Gastrocnemius medialis (tissue), 4 donors: ENCODE measurements around the gene LDLRAD3. TPM values are rescaled to one million over a fixed set of nuclear protein-coding genes. Genes with fewer than 3 reads are reported as not detected.

ENCODE experiments used
- ATAC-seq, 2 donors: fragments of 150-250 bp; one replicate each; pipeline ENCODE4 v1.9.1; 2016
- DNase-seq, 2 donors: peaks; one replicate each; pipeline ENCODE4 v3.0.0-alpha.2; 2019
- H3K27ac ChIP-seq, 4 donors: fragments of 200-600 bp; sonication (generic); 1 replicate in 1 of 4; 2 replicates in 3 of 4; pipeline ENCODE4 v1.5.1; 2016 to 2018; ENCODE audit warnings: mild to moderate bottlenecking in 2 of 4, moderate library complexity in 1 of 4
- H3K27me3 ChIP-seq, 3 donors: fragments of 200-600 bp; sonication (generic) in 2 of 3; 1 replicate in 1 of 3; 2 replicates in 2 of 3; pipeline versions ENCODE4 v1.5.1 to v1.6.0; 2016 to 2019; ENCODE audit warnings: mild to moderate bottlenecking in 1 of 3, moderate library complexity in 1 of 3
- H3K36me3 ChIP-seq, 2 donors: fragments of 200-600 bp; sonication (generic) in 1 of 2; one replicate each; pipeline ENCODE4 v1.5.1; 2017 to 2018
- H3K4me1 ChIP-seq, 2 donors: fragments of 200-600 bp; sonication (generic) in 1 of 2; one replicate each; pipeline ENCODE4 v1.5.1; 2016 to 2017; ENCODE audit warnings: mild to moderate bottlenecking in 2 of 2
- H3K4me3 ChIP-seq, 4 donors: fragments of 200-600 bp; sonication (generic) in 3 of 4; 1 replicate in 1 of 4; 2 replicates in 3 of 4; pipeline ENCODE4 v1.5.1; 2016 to 2019; ENCODE audit warnings: mild to moderate bottlenecking in 2 of 4
- H3K9me3 ChIP-seq, 3 donors: fragments of 200-600 bp; sonication (generic) in 2 of 3; 1 replicate in 1 of 3; 2 replicates in 2 of 3; pipeline ENCODE4 v1.5.1; 2016 to 2019
- POLR2A ChIP-seq, 2 donors: fragments of 450-650 bp; IDR thresholded peaks; one replicate each; pipeline ENCODE4 v1.6.1; 2017; ENCODE audit warnings: antibody characterized with exemption in 2 of 2, mild to moderate bottlenecking in 2 of 2, moderate library complexity in 2 of 2
- in situ Hi-C, 4 donors: fragments of 200-750 bp; cut with MboI; loops; one replicate each; pipeline versions ENCODE4 v1.15.0 to v1.8.0; 2017; ENCODE audit warnings: low sequenced_read_pairs in 4 of 4
- intact Hi-C: fragments of 100-400 bp; cut with DNase I; formaldehyde crosslinking; loops from one replicate; pipeline ENCODE4 v1.15.1; 2023; ENCODE audit warnings: low total_unique reads
- total RNA-seq, 4 donors: library from RNA; depleted of rRNA; stranded (reverse); fragments of >200 nt; gene quantifications; one replicate each; pipeline versions ENCODE4 v1.1.0 to v1.2.3, GENCODE V29; 2016
- TF ChIP-seq, protein P1 (sequence below), 5 experiments: fragments of 450-650 bp in 3 of 5; fragments of 200-600 bp in 2 of 5; sonication (generic) in 2 of 5; IDR thresholded peaks in 4 of 5; conservative IDR thresholded peaks in 1 of 5; 1 replicate in 4 of 5; 2 replicates in 1 of 5; pipeline ENCODE4 v1.5.1; 2016 to 2019; ENCODE audit warnings: antibody characterized with exemption in 5 of 5, mild to moderate bottlenecking in 3 of 5, moderate library complexity in 3 of 5

Gene LDLRAD3
- total RNA-seq, 4 donors from 2014 or later: 6.1 to 12.8 (median 11.8) TPM

DNA sequence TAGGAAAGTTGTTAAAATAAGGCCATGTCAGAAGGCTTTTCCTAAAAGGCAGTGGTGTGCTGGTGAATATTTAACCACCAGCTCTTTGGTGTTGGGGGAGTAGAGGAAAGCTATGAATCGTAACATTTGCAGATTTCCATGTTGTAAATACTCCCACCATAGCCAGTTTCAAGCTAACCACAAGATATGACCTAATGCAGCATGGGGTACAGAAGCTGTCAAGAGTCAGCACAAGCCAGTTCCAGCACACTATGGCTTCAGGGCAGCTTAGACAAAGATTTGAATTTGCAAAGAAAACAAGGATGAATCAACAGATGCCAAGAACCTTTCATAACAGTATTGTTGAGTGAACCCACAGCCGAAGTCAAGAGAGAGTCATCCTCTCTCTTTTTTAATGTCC is 305.4 kb downstream of the LDLRAD3 start:
- ATAC-seq (no peak), DNase-seq (no peak)
- H3K36me3 ChIP-seq: no peaks in the 10 kb centered on the region
- no peaks in the 10 kb centered on the region for H3K9me3 ChIP-seq
- no peaks in the 10 kb centered on the region for H3K27me3 ChIP-seq
- TF ChIP-seq, protein P1, sequence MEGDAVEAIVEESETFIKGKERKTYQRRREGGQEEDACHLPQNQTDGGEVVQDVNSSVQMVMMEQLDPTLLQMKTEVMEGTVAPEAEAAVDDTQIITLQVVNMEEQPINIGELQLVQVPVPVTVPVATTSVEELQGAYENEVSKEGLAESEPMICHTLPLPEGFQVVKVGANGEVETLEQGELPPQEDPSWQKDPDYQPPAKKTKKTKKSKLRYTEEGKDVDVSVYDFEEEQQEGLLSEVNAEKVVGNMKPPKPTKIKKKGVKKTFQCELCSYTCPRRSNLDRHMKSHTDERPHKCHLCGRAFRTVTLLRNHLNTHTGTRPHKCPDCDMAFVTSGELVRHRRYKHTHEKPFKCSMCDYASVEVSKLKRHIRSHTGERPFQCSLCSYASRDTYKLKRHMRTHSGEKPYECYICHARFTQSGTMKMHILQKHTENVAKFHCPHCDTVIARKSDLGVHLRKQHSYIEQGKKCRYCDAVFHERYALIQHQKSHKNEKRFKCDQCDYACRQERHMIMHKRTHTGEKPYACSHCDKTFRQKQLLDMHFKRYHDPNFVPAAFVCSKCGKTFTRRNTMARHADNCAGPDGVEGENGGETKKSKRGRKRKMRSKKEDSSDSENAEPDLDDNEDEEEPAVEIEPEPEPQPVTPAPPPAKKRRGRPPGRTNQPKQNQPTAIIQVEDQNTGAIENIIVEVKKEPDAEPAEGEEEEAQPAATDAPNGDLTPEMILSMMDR (IDR thresholded peaks at IDR 0.05 in 4 of 5, conservative IDR thresholded peaks at IDR 0.05 in 1 of 5): no peak
- TF ChIP-seq POLR2A (IDR thresholded peaks at IDR 0.05): no peak
- no peak overlapping the region for H3K27ac ChIP-seq
- in situ Hi-C loops (no loop called here), intact Hi-C loops (no loop called here)
- H3K4me1 ChIP-seq: no peaks in the 10 kb centered on the region
- no peak overlapping the region for H3K4me3 ChIP-seq

DNA sequence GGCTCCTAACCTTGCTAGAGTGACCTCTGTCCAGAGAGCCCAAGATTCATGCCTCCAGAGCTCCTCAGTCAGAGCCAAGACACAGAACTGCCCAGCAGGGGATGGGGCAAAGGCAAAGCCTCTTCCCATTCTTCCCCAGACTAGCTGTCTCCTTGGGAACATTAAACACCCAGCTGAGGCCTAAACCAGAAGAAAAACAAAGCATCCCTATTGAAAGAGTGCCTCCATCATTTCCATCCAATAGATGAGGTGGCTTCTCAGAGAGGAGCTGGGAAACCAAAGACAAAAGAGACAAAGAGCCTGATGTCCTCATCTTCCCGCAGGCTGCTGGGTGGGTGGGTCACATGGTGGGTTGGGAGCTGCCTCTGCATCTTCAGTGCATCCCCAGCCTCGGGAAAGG is 308.0 kb downstream of the LDLRAD3 start:
- H3K27me3 ChIP-seq: no peaks in the 10 kb centered on the region
- intact Hi-C loops (no loop called here), in situ Hi-C loops (loop anchor here (25.0 kb wide), 3 partner anchors 215 to 440 kb away; no protein-coding TSS in a partner anchor)
- no peak overlapping the region for H3K27ac ChIP-seq
- H3K4me3 ChIP-seq: no peak overlapping the region
- no peaks in the 10 kb centered on the region for H3K36me3 ChIP-seq
- TF ChIP-seq, protein P1 (IDR thresholded peaks at IDR 0.05 in 4 of 5, conservative IDR thresholded peaks at IDR 0.05 in 1 of 5): no peak
- TF ChIP-seq POLR2A (IDR thresholded peaks at IDR 0.05): no peak
- no peaks in the 10 kb centered on the region for H3K4me1 ChIP-seq
- no peak for DNase-seq
- no peak for ATAC-seq
- H3K9me3 ChIP-seq: no peaks in the 10 kb centered on the region

DNA sequence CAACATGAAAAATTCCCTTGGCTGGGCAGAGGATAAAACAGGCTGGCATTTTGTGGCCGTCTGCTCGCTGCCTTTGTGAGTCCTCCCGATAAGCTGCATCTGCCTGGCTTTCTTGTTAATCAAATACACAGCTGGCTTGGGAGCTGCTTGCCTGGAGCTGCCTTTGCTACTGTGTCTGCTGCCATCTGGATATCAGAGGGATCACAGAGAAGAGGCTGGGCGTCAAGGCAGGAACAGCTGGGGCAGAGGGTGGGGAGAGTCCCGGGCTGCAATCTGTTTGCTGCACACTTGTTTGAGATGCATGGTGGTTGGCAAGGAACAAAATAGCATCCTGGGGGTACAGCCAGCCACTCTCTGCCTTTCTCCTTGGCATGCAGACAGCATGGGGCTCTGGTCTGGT is 309.4 kb downstream of the LDLRAD3 start:
- H3K4me1 ChIP-seq: no peaks in the 10 kb centered on the region
- H3K27me3 ChIP-seq: no peaks in the 10 kb centered on the region
- no peak overlapping the region for H3K27ac ChIP-seq
- H3K9me3 ChIP-seq: no peaks in the 10 kb centered on the region
- H3K4me3 ChIP-seq: no peak overlapping the region
- ATAC-seq: no peak
- intact Hi-C loops: no loop called here
- in situ Hi-C loops: loop anchor here (25.0 kb wide), 3 partner anchors 216 to 441 kb away; no protein-coding TSS in a partner anchor
- DNase-seq: no peak
- TF ChIP-seq, protein P1 (IDR thresholded peaks at IDR 0.05 in 4 of 5, conservative IDR thresholded peaks at IDR 0.05 in 1 of 5): no peak
- no peak for TF ChIP-seq POLR2A (IDR thresholded peaks at IDR 0.05)
- H3K36me3 ChIP-seq: no peaks in the 10 kb centered on the region

DNA sequence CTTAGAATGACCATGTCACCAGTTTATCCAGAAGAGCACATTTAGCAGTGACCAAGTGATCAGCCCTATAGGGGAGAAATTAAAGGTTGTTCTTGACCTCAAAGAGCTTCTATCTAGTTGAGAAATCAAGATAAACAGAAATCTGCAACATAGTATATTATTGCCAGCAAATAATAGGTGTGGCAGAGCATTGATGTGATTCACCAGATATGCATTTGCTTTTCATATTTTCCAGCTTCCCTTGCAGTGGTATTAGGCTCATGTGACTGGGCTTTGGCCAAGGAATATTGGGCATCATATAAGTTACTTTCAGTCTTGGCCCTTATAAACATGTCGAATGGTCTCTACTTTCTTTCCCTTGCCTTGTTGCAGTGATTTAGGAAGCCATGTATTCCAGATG is 310.9 kb downstream of the LDLRAD3 start:
- Histone ChIP-seq H3K4me1 (no peaks in the 10 kb centered on the region), H3K4me3 (no peak overlapping the region), H3K36me3 (no peaks in the 10 kb centered on the region), H3K27me3 (no peaks in the 10 kb centered on the region), H3K9me3 (no peaks in the 10 kb centered on the region), H3K27ac (no peak overlapping the region)
- TF ChIP-seq, protein P1 (IDR thresholded peaks at IDR 0.05 in 4 of 5, conservative IDR thresholded peaks at IDR 0.05 in 1 of 5): no peak
- no peak for TF ChIP-seq POLR2A (IDR thresholded peaks at IDR 0.05)
- no peak for DNase-seq
- in situ Hi-C loops: loop anchor here (25.0 kb wide), 3 partner anchors 217 to 442 kb away; no protein-coding TSS in a partner anchor
- ATAC-seq: no peak
- intact Hi-C loops: no loop called here

DNA sequence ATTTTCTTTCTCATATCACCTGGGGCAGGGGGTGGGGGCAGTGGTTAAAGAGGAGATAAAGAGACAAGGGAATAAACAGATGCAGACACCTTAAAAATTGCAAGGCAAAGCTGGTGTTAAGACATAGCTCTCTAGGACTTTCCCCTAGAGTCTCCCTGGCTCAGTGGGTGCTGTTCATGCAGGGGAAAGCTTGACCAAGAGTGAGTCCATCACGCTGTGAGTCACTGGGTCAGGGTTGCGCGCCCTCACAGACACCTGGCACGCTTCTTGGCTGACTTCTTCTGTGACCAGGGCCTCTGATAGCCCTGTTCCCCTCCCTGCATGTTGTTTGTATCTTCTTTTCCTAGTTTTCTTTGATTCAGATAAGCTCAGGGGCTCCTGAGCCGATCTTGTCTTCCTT is 313.5 kb downstream of the LDLRAD3 start:
- no peak overlapping the region for H3K27ac ChIP-seq
- H3K27me3 ChIP-seq: no peaks in the 10 kb centered on the region
- H3K9me3 ChIP-seq: no peaks in the 10 kb centered on the region
- DNase-seq (no peak), ATAC-seq (no peak)
- intact Hi-C loops (no loop called here), in situ Hi-C loops (loop anchor here (25.0 kb wide), 3 partner anchors 220 to 445 kb away; no protein-coding TSS in a partner anchor)
- H3K4me1 ChIP-seq: no peaks in the 10 kb centered on the region
- H3K36me3 ChIP-seq: no peaks in the 10 kb centered on the region
- TF ChIP-seq POLR2A (IDR thresholded peaks at IDR 0.05): no peak
- TF ChIP-seq, protein P1 (IDR thresholded peaks at IDR 0.05 in 4 of 5, conservative IDR thresholded peaks at IDR 0.05 in 1 of 5): no peak
- H3K4me3 ChIP-seq: no peak overlapping the region
